Left ventricle myocardium inferior (tissue), 1 donor: ENCODE data around the gene UBE2C. TPM values are rescaled to one million over a fixed set of nuclear protein-coding genes. Genes with fewer than 3 reads are reported as not detected.

Experiments
- DNase-seq: peaks from one replicate; pipeline ENCODE4 v3.0.0-alpha.2; 2020
- H3K27ac ChIP-seq: fragments of 200-600 bp; replicated peaks from 2 replicates; pipeline ENCODE4 v1.8.0; 2021
- H3K27me3 ChIP-seq: fragments of 200-600 bp; 2 replicates; pipeline ENCODE4 v1.8.0; 2021; ENCODE audit warnings: low read depth
- H3K36me3 ChIP-seq: fragments of 200-600 bp; 2 replicates; pipeline ENCODE4 v1.8.0; 2021
- H3K4me1 ChIP-seq: fragments of 200-600 bp; 2 replicates; pipeline ENCODE4 v1.8.0; 2021
- H3K4me3 ChIP-seq: fragments of 200-600 bp; 2 replicates; pipeline ENCODE4 v1.8.0; 2021; ENCODE audit warnings: mild to moderate bottlenecking, moderate library complexity
- H3K9me3 ChIP-seq: fragments of 200-600 bp; replicated peaks from 2 replicates; pipeline ENCODE4 v1.8.0; 2021
- intact Hi-C: fragments of 100-400 bp; cut with micrococcal nuclease; formaldehyde crosslinking; loops from one replicate; pipeline ENCODE4 v1.11.0; 2022
- total RNA-seq: library from RNA; stranded (reverse); fragmentation: NEBNext Ultra II Directional; extraction: Animal tissue kit (Norgen Biotek cat#: 25700); gene quantifications from one replicate; pipeline ENCODE4 v1.2.1, GENCODE V29; 2021
- TF ChIP-seq, protein P1 (sequence below): fragments of 200-600 bp; IDR thresholded peaks from 2 replicates; pipeline ENCODE4 v1.8.0; 2021; ENCODE audit warnings: antibody characterized with exemption, mild to moderate bottlenecking, borderline replicate concordance
- donor health status: DM: no; HTN: yes; CAD: no; lungs with severe emphysema.

Gene UBE2C
- total RNA-seq, 1 donor from 2014 or later = 0.91 TPM

DNA sequence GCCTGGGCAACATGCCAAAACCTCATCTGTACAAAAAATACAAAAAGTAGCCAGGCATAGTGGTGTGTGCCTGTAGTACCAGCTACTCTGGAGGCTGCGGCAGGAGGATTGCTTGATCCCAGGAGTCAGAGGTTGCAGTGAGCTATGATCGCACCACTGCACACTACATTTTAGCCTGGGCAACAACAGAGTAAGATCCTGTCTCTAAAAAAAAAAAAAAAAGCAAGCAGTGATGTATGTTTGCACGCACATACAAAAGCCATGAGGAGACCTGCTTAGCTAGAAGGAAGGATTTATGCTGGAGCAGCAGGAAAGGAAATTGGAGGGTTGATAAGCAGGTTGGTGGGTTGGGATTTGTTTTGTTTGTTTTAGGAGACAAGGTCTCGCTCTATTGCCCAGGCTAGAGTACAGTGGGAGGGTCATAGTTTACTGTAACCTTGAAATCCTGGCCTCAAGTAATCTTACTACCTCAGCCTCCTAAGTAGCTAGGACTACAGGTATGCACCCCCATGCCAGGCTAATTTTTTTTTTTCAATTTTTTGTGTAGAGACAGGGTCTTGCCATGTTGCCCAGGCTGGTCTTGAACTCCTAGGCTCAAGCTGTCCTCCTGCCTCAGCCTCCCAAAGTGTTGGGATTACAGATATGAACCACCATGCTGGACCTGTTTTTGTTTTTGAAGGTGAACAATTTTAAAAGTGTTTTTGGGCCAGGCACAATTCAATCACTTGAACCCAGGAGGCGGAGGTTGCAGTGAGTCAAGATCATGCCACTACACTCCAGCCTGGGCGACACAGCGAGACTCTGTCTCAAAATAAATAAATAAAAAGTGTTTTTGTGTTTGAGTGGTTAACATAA is 49.0 kb downstream of the UBE2C start:
- no peak overlapping the region for H3K27ac ChIP-seq
- no peaks in the 10 kb centered on the region for H3K9me3 ChIP-seq
- no peak for DNase-seq
- no peak overlapping the region for H3K4me3 ChIP-seq
- no peaks in the 10 kb centered on the region for H3K27me3 ChIP-seq
- H3K36me3 ChIP-seq = no peaks in the 10 kb centered on the region
- intact Hi-C loops = no loop called here
- H3K4me1 ChIP-seq = peaks cover 23% of the 10 kb centered on the region
- TF ChIP-seq, protein P1, sequence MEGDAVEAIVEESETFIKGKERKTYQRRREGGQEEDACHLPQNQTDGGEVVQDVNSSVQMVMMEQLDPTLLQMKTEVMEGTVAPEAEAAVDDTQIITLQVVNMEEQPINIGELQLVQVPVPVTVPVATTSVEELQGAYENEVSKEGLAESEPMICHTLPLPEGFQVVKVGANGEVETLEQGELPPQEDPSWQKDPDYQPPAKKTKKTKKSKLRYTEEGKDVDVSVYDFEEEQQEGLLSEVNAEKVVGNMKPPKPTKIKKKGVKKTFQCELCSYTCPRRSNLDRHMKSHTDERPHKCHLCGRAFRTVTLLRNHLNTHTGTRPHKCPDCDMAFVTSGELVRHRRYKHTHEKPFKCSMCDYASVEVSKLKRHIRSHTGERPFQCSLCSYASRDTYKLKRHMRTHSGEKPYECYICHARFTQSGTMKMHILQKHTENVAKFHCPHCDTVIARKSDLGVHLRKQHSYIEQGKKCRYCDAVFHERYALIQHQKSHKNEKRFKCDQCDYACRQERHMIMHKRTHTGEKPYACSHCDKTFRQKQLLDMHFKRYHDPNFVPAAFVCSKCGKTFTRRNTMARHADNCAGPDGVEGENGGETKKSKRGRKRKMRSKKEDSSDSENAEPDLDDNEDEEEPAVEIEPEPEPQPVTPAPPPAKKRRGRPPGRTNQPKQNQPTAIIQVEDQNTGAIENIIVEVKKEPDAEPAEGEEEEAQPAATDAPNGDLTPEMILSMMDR = no peak

DNA sequence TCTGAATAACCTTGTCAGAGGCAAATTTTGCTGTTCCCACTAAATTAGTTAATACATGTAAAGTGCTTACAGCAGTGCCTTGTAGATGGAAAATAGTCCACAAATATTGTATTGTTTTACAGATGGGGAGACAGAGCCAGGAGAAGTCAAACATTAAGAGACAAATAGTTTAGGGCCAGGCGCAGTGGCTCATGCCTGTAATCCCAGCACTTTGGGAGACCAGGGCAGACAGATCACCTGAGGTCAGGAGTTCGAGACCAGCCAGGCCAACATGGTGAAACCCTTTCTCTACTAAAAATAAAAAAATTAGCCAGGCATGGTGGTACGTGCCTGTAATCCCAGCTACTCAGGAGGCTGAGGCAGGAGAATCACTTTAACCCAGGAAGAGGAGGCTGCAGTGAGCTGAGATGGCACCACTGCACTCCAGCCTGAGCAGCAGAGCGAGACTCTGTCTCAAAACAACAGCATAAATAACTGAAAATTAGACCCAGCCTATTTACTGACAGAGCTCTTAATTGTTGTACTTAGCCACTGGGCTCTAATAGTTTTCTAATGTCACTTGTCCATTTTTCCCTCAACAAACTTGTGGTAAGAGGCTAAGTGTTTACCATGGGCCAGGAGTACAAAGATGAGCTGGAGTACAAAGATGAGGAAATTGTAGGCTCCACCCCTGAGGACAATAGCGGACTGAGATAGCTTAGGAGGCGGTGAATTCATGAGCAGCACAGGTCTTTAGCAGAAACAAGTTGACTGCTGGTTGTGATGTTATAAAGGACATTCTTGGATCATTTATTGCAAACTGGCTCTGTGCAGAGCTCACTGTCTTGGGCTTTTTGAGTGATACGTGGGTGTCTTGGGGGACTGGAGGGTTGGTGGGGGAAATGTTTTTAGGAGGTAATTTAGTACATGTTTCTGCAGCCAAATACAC is 51.4 kb downstream of the UBE2C start:
- no peaks in the 10 kb centered on the region for H3K36me3 ChIP-seq
- TF ChIP-seq, protein P1 = no peak
- H3K27me3 ChIP-seq = no peaks in the 10 kb centered on the region
- no peak for DNase-seq
- no peak overlapping the region for H3K27ac ChIP-seq
- H3K9me3 ChIP-seq = no peaks in the 10 kb centered on the region
- peaks cover 2% of the 10 kb centered on the region for H3K4me1 ChIP-seq
- intact Hi-C loops = no loop called here
- no peak overlapping the region for H3K4me3 ChIP-seq

DNA sequence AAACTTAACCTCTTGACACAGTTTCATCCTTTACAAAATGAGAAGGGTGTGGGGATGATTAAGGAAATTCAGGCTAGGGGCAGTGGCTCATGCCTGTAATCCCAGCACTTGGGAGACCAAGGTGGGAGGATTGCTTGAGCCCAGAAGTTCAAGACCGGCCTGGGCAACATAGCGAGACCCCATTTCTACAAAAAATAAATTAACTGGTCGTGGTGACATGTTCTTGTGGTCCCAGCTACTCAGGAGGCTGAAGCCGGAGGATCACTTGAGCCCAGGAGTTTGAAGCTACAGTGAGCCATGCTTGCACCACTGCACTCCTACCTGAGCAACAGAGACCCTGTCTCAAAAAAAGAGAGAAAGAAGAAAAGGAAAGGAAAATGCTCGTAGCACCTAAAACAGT is 54.0 kb downstream of the UBE2C start:
- H3K4me1 ChIP-seq = no peaks in the 10 kb centered on the region
- TF ChIP-seq, protein P1 = no peak

More for the DNA sequence above, 54.0 kb downstream of the UBE2C start:
- Histone ChIP-seq H3K9me3 (no peaks in the 10 kb centered on the region), H3K27ac (no peak overlapping the region), H3K4me3 (no peak overlapping the region), H3K27me3 (no peaks in the 10 kb centered on the region), H3K36me3 (no peaks in the 10 kb centered on the region)
- intact Hi-C loops = no loop called here
- no peak for DNase-seq

Other genes starting within 250 kb of the UBE2C start
- not detected for gene WFDC8, start 233.4 kb upstream of the UBE2C start, total RNA-seq
- not detected for gene WFDC10A, start 182.9 kb upstream of the UBE2C start, total RNA-seq
- gene WFDC9, start 181.4 kb upstream of the UBE2C start, total RNA-seq = not detected
- gene WFDC11, start 142.4 kb upstream of the UBE2C start, total RNA-seq = not detected
- not detected for gene WFDC13, start 110.6 kb upstream of the UBE2C start, total RNA-seq
- gene WFDC10B, start 107.6 kb upstream of the UBE2C start, total RNA-seq = not detected
- not detected for gene SPINT4, start 90.3 kb upstream of the UBE2C start, total RNA-seq
- 0.55 TPM for gene WFDC3, start 20.8 kb upstream of the UBE2C start, total RNA-seq
- gene DNTTIP1, start 20.7 kb upstream of the UBE2C start, total RNA-seq = 22.2 TPM
- 0.33 TPM for gene TNNC2, start 14.7 kb downstream of the UBE2C start, total RNA-seq
- gene SNX21, start 21.2 kb downstream of the UBE2C start, total RNA-seq = 24.7 TPM
- gene ACOT8, start 44.7 kb downstream of the UBE2C start, total RNA-seq = 32.1 TPM
- gene ZSWIM3, start 45.0 kb downstream of the UBE2C start, total RNA-seq = 2.0 TPM
- 11.2 TPM for gene ZSWIM1, start 68.6 kb downstream of the UBE2C start, total RNA-seq
- 2.4 TPM for gene SPATA25, start 75.0 kb downstream of the UBE2C start, total RNA-seq
- gene NEURL2, start 78.6 kb downstream of the UBE2C start, total RNA-seq = 7.6 TPM
- 116 TPM for gene CTSA, start 78.7 kb downstream of the UBE2C start, total RNA-seq
- gene PLTP, start 99.5 kb downstream of the UBE2C start, total RNA-seq = 84.1 TPM
- gene PCIF1, start 122.0 kb downstream of the UBE2C start, total RNA-seq = 21.9 TPM
- gene ZNF335, start 159.6 kb downstream of the UBE2C start, total RNA-seq = 8.1 TPM
- gene MMP9, start 196.3 kb downstream of the UBE2C start, total RNA-seq = 0.58 TPM
- gene SLC12A5, start 216.6 kb downstream of the UBE2C start, total RNA-seq = not detected